ENCODE data around the gene PCNX3. TPM values are rescaled to one million over a fixed set of nuclear protein-coding genes. Genes with fewer than 3 reads are reported as not detected.

The PCNX3 gene
- total and polyA plus RNA-seq, 10 of the 15 experiments (the other 5 are each of a cell fraction or from before 2014, with no cell fraction given) = 0.03 to 46.6 (median 8.4) TPM

- TF ChIP-seq ETV6 (conservative IDR thresholded peaks at IDR 0.05 in 1 of 2, IDR thresholded peaks at IDR 0.05 in 1 of 2; ENCODE audit: borderline replicate concordance in 1 of 2, low read depth in 1 of 2) (peak in 1 of 2 experiments; percentile 30; a peak in 1 of 4 replicates), ATF3 (IDR thresholded peaks at IDR 0.05; ENCODE audit: borderline replicate concordance, extremely low read depth, low read depth, low read length) (no peak), KDM1A (IDR thresholded peaks at IDR 0.05; ENCODE audit: borderline replicate concordance) (no peak), ZNF217 (IDR thresholded peaks at IDR 0.05) (0 out of 2 replicates have a peak, but pooled peaks have one; percentile 14), CHD4 (IDR thresholded peaks at IDR 0.05) (no peak), E4F1 (IDR thresholded peaks at IDR 0.05; ENCODE audit: borderline replicate concordance, partially characterized antibody) (peak; percentile 29), PRDM15 (CRISPR knock-in tag; IDR thresholded peaks at IDR 0.05) (no peak), FOXK2 (IDR thresholded peaks at IDR 0.05) (no peak), BHLHE40 (IDR thresholded peaks at IDR 0.05; ENCODE audit: borderline replicate concordance in 1 of 2, low read depth in 2 of 2, low read length in 1 of 2) (peak; percentile 99 to 100), SMAD1 (IDR thresholded peaks at IDR 0.05; ENCODE audit: low read depth, partially characterized antibody) (peak; percentile 81), RUNX3 (IDR thresholded peaks at IDR 0.05; ENCODE audit: low read length) (peak; percentile 77), MEF2B (IDR thresholded peaks at IDR 0.05; ENCODE audit: partially characterized antibody, poor library complexity, severe bottlenecking) (peak; percentile 98), JUND (IDR thresholded peaks at IDR 0.05; ENCODE audit: low read depth, low read length) (peak; percentile 42; the same call in 1 of the 2 replicates), MLLT1 (IDR thresholded peaks at IDR 0.05) (no peak; the same call in none of the 2 replicates), POLR2AphosphoS2 (IDR thresholded peaks at IDR 0.05; ENCODE audit: low read depth, low read length) (peak; percentile 73; the same call in 1 of the 2 replicates), POU2F2 (IDR thresholded peaks at IDR 0.05; ENCODE audit: borderline replicate concordance, low read depth, low read length) (peak; percentile 83; the same call in 2 of the 3 replicates), NFXL1 (IDR thresholded peaks at IDR 0.05; ENCODE audit: borderline replicate concordance) (no peak), ZSCAN29 (IDR thresholded peaks at IDR 0.05) (peak; percentile 36; the same call in 1 of the 2 replicates), BACH1 (IDR thresholded peaks at IDR 0.05; ENCODE audit: borderline replicate concordance) (peak; percentile 79; the same call in 1 of the 2 replicates), ESRRA (IDR thresholded peaks at IDR 0.05; ENCODE audit: low read length) (no peak), RAD51 (IDR thresholded peaks at IDR 0.05) (peak; percentile 55; the same call in 1 of the 2 replicates)
Measured at GRCh38 chr11:65639623-65640482, 24.3 kb downstream of the PCNX3 start (continued).
